GM12878 (cell line): Measurements from ENCODE around the gene FOXK2. TPM values are rescaled to one million over a fixed set of nuclear protein-coding genes. Genes with fewer than 3 reads are reported as not detected.

Experiments used
- ASH2L ChIP-seq: fragments of 300-600, 200-600 bp; sonication (generic); IDR thresholded peaks from 2 replicates; pipeline ENCODE4 v1.6.1; 2017; ENCODE audit warnings: low read depth, mild to moderate bottlenecking, borderline replicate concordance
- BACH1 ChIP-seq: fragments of 450-650 bp; IDR thresholded peaks from 2 replicates; pipeline ENCODE4 v1.6.1; 2017; ENCODE audit warnings: mild to moderate bottlenecking, borderline replicate concordance
- BHLHE40 ChIP-seq, 2 experiments: fragments of 450-650 bp in 1 of 2; IDR thresholded peaks; 2 replicates each; pipeline ENCODE4 v1.6.1; 2011 to 2017; ENCODE audit warnings: low read depth in 2 of 2, borderline replicate concordance in 1 of 2, improper control_type of control experiment in 1 of 2, low read length in 1 of 2, mild to moderate bottlenecking in 1 of 2
- CHD2 ChIP-seq: IDR thresholded peaks from 2 replicates; pipeline ENCODE4 v1.6.1; 2011; ENCODE audit warnings: low read depth, low read length, improper control_type of control experiment, borderline replicate concordance
- EED ChIP-seq: sonication (generic); IDR thresholded peaks from 2 replicates; pipeline ENCODE4 v1.6.1; 2016; ENCODE audit warnings: antibody characterized with exemption, low read depth
- HSF1 ChIP-seq: fragments of 150-350 bp; IDR thresholded peaks from 2 replicates; pipeline ENCODE4 v1.6.1; 2014; ENCODE audit warnings: mild to moderate bottlenecking, low read depth, low read length
- IKZF2 ChIP-seq, 2 experiments: fragments of 450-650 bp; IDR thresholded peaks; 2 replicates each; pipeline ENCODE4 v1.6.1; 2017; ENCODE audit warnings: mild to moderate bottlenecking in 2 of 2, moderate library complexity in 2 of 2
- LARP7 ChIP-seq: fragments of 450-650 bp; IDR thresholded peaks from 2 replicates; pipeline ENCODE4 v1.6.1; 2017; ENCODE audit warnings: mild to moderate bottlenecking
- MTA2 ChIP-seq: fragments of 450-650 bp; IDR thresholded peaks from 2 replicates; pipeline ENCODE4 v1.6.1; 2016; ENCODE audit warnings: low read depth, mild to moderate bottlenecking, moderate library complexity
- NRF1 ChIP-seq: conservative IDR thresholded peaks from 2 replicates; pipeline ENCODE4 v1.6.1; 2011; ENCODE audit warnings: mild to moderate bottlenecking, low read depth, low read length, improper control_type of control experiment
- RAD21 ChIP-seq: IDR thresholded peaks from 2 replicates; pipeline ENCODE4 v1.6.1; 2011; ENCODE audit warnings: mild to moderate bottlenecking, low read depth, low read length, moderate library complexity; ENCODE audit not compliant: insufficient read depth
- RAD51 ChIP-seq: fragments of 450-650 bp; IDR thresholded peaks from 2 replicates; pipeline ENCODE4 v1.6.1; 2016; ENCODE audit warnings: moderate library complexity, mild to moderate bottlenecking, inconsistent platforms
- REST ChIP-seq: IDR thresholded peaks from 2 replicates; pipeline ENCODE4 v1.6.1; 2012; ENCODE audit warnings: mild to moderate bottlenecking, low read depth, low read length
- RUNX3 ChIP-seq: IDR thresholded peaks from 2 replicates; pipeline ENCODE4 v1.6.1; 2012; ENCODE audit warnings: low read length, inconsistent platforms
- SREBF2 ChIP-seq: IDR thresholded peaks from 2 replicates; pipeline ENCODE4 v1.6.1; 2012; ENCODE audit warnings: mild to moderate bottlenecking, low read length
- ZNF274 ChIP-seq: IDR thresholded peaks from one replicate; pipeline ENCODE4 v1.8.0; 2011; ENCODE audit not compliant: insufficient read length, insufficient read depth
- polyA plus RNA-seq, 11 experiments: library from polyadenylated mRNA; depleted of rRNA in 4 of 11; unstranded in 6 of 11; stranded (reverse) in 5 of 11; fragments of >200 nt; fragmentation: Nextera tagmentation in 4 of 11; fragmentation: Illumina TruSeq in 1 of 11; extraction: Ambion mirVana in 4 of 11; extraction: Trizol in 1 of 11; gene quantifications; 1 replicate in 1 of 11; 2 replicates in 10 of 11; pipeline versions ENCODE4 v1.2.1 to v1.2.3, GENCODE V29; 2011 to 2016; ENCODE audit warnings: inconsistent platforms in 2 of 11, missing spikeins in 2 of 11, low read depth in 1 of 11
- total RNA-seq, 4 experiments: library from RNA; depleted of rRNA in 3 of 4; stranded (reverse); fragments of >200 nt in 3 of 4; fragmentation: Illumina TruSeq in 1 of 4; extraction: Trizol in 1 of 4; gene quantifications; 2 replicates each; pipeline versions ENCODE4 v1.2.1 to v1.2.3, GENCODE V29; 2013 to 2021
- TF ChIP-seq, protein P1 (sequence below): fragments of 450-650 bp; formaldehyde crosslinking; IDR thresholded peaks from 2 replicates; pipeline ENCODE4 v1.4.0; 2022; ENCODE audit warnings: mild to moderate bottlenecking, moderate library complexity
- TF ChIP-seq, protein P2 (sequence below): fragments of 450-650 bp; IDR thresholded peaks from 2 replicates; pipeline ENCODE4 v1.6.1; 2018; ENCODE audit warnings: borderline replicate concordance, mild to moderate bottlenecking; ENCODE audit not compliant: partially characterized antibody

FOXK2 gene
- total and polyA plus RNA-seq, 10 of the 15 experiments (the other 5 are each of a cell fraction or from before 2014, with no cell fraction given), result 2.4 to 56.8 (median 34.4) TPM

DNA sequence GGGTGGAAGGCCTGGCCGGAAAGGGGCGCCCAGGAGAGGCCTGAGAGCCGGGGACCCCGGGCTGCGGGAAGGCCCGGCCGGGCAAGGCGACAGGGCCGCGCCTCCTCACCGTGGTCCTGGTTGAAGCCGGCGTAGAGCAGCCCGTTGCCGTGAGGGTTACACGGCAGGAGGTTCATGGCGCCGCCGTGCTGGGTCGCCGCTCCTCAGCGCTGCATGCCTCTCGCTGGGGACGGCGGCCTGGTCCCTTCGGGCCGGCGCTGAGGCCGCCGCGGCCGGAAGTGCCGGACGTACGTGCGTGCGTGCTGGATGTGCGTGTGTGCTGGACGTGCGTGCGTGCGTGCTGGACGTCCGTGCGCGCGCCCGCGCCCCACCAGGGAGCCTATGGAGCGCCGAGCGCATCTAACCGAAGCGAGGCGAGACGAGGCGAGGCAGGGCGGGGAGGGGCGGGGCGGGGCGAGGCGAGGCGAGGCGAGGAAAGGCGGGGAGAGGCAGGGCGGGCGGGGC is 128.7 kb downstream of the FOXK2 start, which contains the start of gene WDR45B (continued):
- 0 out of 2 replicates have a peak, but pooled peaks have one; percentile 27 for TF ChIP-seq CHD2
- TF ChIP-seq RUNX3, result no peak
- TF ChIP-seq SREBF2, result no peak
- no peak; the same call in none of the 2 replicates for TF ChIP-seq LARP7
- TF ChIP-seq BHLHE40 (IDR thresholded peaks at IDR 0.05; ENCODE audit: borderline replicate concordance in 1 of 2, low read depth in 2 of 2, low read length in 1 of 2), result peak; percentile 79 to 93
- no peak for TF ChIP-seq RAD51
- no peak for TF ChIP-seq NRF1
- TF ChIP-seq, protein P1, sequence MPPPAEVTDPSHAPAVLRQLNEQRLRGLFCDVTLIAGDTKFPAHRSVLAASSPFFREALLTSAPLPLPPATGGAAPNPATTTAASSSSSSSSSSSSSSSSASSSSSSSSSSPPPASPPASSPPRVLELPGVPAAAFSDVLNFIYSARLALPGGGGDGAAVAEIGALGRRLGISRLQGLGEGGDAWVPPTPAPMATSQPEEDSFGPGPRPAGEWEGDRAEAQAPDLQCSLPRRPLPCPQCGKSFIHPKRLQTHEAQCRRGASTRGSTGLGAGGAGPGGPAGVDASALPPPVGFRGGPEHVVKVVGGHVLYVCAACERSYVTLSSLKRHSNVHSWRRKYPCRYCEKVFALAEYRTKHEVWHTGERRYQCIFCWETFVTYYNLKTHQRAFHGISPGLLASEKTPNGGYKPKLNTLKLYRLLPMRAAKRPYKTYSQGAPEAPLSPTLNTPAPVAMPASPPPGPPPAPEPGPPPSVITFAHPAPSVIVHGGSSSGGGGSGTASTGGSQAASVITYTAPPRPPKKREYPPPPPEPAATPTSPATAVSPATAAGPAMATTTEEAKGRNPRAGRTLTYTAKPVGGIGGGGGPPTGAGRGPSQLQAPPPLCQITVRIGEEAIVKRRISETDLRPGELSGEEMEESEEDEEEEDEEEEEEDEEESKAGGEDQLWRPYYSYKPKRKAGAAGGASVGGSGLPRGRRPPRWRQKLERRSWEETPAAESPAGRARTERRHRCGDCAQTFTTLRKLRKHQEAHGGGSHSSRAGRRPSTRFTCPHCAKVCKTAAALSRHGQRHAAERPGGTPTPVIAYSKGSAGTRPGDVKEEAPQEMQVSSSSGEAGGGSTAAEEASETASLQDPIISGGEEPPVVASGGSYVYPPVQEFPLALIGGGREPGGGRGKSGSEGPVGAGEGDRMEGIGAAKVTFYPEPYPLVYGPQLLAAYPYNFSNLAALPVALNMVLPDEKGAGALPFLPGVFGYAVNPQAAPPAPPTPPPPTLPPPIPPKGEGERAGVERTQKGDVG (CRISPR knock-in tag), result no peak
- no peak for TF ChIP-seq ASH2L
- no peak for TF ChIP-seq MTA2
- TF ChIP-seq EED, result no peak
- TF ChIP-seq RAD21, result no peak
- no peak for TF ChIP-seq HSF1
- no peak for TF ChIP-seq IKZF2 (IDR thresholded peaks at IDR 0.05)
- TF ChIP-seq, protein P2, sequence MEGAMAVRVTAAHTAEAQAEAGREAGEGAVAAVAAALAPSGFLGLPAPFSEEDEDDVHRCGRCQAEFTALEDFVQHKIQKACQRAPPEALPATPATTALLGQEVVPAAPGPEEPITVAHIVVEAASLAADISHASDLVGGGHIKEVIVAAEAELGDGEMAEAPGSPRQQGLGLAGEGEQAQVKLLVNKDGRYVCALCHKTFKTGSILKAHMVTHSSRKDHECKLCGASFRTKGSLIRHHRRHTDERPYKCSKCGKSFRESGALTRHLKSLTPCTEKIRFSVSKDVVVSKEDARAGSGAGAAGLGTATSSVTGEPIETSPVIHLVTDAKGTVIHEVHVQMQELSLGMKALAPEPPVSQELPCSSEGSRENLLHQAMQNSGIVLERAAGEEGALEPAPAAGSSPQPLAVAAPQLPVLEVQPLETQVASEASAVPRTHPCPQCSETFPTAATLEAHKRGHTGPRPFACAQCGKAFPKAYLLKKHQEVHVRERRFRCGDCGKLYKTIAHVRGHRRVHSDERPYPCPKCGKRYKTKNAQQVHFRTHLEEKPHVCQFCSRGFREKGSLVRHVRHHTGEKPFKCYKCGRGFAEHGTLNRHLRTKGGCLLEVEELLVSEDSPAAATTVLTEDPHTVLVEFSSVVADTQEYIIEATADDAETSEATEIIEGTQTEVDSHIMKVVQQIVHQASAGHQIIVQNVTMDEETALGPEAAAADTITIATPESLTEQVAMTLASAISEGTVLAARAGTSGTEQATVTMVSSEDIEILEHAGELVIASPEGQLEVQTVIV, result peak; percentile 41
- TF ChIP-seq ZNF274, result no peak
- peak; percentile 84; the same call in 1 of the 2 replicates for TF ChIP-seq BACH1
- TF ChIP-seq REST, result no peak
